C4-2B (cell line): ENCODE measurements around the gene ZNF18.

ENCODE experiments used
- H3K27ac ChIP-seq: fragments of 450-650 bp; 2 replicates; pipeline ENCODE4 v1.5.1; 2017
- CTCF ChIP-seq: fragments of 450-650 bp; conservative IDR thresholded peaks from 2 replicates; pipeline ENCODE4 v1.5.1; 2017; ENCODE audit warnings: mild to moderate bottlenecking
- ZFX ChIP-seq: fragments of 450-650 bp; IDR thresholded peaks from 2 replicates; pipeline ENCODE4 v1.6.1; 2017

The ZNF18 gene

DNA sequence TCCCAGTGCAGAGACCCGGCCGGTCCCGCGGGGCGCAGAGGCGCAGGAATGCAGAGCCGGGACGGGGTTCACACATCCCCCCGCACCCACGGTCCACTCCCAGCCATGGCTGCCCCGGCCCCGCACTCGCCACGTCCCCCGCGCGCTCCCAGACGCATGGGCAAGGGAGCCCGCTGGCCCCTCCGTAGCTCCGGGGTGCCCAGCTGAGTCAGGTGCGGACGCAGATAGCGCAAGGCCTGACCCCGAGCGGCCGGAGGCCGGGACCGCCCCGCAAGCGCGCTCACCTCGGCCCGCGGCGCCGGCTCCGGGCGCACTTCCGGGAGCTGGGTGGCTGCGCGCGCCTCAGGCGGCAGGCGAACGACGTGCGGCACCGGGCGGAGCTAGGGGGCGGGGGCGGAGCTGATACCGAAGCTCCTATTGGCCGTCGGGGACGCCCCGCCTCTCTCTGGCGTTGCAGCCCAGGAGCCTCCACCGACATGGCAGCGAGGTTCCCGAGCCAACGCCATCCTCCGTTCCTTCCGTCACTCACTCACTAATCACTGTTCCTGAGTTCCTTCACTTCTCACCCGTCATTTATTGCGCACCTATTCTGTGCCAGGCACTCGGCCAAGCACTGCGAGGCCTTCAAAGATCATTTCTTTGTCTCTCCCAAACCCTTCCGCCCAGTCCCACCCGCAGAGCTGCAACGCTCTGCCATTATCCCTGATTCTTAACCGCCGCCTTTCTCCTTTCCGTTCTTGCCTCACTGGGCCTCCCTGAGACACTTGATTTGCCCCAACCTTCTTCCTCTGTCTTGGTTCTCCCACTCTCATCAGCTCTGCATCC is at the start of gene ZNF18:
Gene ZNF18, minus strand, starts transcription at position 329 of the 825 bp plus-strand sequence. CDS start 4,646 bp downstream, outside the sequence.
- TF ChIP-seq ZFX (peak; percentile 85), CTCF (no peak; the same call in 1 of the 2 replicates)
- H3K27ac ChIP-seq = peak within 1 kb of the TSS; percentile 86

- no peak overlapping the region for H3K27ac ChIP-seq
- no peak for TF ChIP-seq ZFX
- TF ChIP-seq CTCF = no peak
Measured at GRCh38 chr17:12046786-12047185, 49.5 kb upstream of the ZNF18 start.

GRCh38 chr17:12043702-12044101 is 46.4 kb upstream of the ZNF18 start:
- no peak overlapping the region for H3K27ac ChIP-seq
- no peak for TF ChIP-seq CTCF
- no peak for TF ChIP-seq ZFX

GRCh38 chr17:12041312-12041711 is 44.0 kb upstream of the ZNF18 start:
- no peak overlapping the region for H3K27ac ChIP-seq
- TF ChIP-seq ZFX (no peak), CTCF (no peak)

DNA sequence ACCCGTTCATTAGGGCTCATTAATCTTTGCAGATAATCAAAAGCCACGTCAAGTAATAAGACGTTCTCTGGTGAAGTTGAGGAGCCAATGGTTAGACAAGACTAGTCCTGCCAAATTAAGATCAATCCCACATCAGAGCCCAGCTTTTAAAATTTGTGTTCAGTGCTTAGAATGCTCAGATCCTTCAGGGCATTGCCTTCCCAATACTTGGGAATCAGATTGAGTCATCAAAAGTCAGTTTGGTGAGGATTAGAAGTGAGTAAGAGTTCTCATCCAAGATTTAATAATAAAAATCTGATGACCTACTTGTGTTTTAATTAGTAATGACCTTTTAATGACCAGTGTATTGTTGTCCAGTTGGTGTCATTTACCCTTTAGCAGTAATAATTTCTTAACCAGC is 43.2 kb upstream of the ZNF18 start:
- H3K27ac ChIP-seq = no peak overlapping the region
- no peak for TF ChIP-seq ZFX
- no peak for TF ChIP-seq CTCF

DNA sequence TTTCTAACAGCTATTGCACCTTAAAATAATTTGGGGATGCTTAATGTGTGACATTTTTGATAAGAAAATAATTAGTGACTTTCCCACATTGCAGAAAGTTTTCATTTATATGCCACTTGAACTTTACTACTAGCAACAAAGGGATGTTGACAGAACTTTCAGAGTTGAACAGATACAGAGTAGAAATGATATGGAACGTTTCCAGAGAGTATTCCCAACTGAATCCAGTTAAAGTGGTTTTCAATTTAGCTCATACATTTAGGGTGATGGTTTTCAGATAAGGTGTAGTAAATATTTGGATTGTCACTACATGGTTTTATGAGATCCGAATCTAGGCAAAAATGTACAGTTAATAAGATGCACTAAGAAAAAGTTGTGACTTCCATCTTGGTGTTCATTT is 40.7 kb upstream of the ZNF18 start:
- no peak overlapping the region for H3K27ac ChIP-seq
- TF ChIP-seq ZFX (no peak), CTCF (no peak)

DNA sequence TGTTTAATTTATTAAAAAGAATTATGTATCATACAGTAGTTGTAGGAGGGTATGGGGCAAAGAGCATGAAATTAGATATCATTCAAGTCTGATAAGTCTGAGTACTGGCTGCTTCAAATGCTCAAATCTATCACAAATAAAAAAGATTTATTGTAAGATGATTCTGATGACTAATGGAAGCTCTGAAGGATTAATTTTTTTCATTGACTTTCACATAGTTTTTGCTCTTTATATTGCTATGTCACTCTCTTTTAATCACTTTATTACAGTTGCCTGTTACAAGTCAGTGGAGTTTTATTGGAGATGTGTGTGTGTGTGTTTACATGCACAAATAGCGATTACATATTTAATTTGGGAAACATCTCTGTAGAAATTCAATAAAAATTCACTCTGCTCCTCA is 38.4 kb upstream of the ZNF18 start:
- TF ChIP-seq CTCF (no peak), ZFX (no peak)

More for the DNA sequence above, 38.4 kb upstream of the ZNF18 start:
- no peak overlapping the region for H3K27ac ChIP-seq
